Measurements from ENCODE around the gene PCDH8. TPM values are rescaled to one million over a fixed set of nuclear protein-coding genes. Genes with fewer than 3 reads are reported as not detected.
A peak's percentile ranks its signal among the peaks of the same experiment; 100 is the strongest.

Gene PCDH8
- polyA plus RNA-seq, 1 donor from 2014 or later = 2.4 TPM

DNA sequence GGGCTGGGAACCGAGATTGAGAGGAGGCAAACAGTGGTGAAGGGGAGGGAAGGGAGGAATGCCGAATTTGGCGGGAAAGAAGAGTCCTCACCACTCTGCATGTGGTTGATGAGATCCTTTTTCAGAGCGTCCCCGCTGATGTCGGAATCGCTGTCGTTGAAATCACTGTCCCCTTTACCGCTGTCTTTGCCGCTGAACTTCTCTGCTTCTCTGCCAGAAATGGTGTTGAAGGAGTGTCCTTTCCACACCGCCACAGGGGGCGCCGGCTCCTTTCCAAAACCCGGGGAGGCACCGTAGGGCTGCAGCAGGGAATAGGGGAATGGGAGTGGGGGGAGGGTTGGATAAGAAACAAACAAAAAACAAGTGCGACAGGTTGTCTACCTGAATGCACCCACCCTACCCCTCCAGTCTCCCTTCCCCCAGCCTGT is 3.1 kb downstream of the PCDH8 start:
- TF ChIP-seq SMC3 (conservative IDR thresholded peaks at IDR 0.05; ENCODE audit: poor library complexity) (no peak), MXI1 (conservative IDR thresholded peaks at IDR 0.05; ENCODE audit: poor library complexity, severe bottlenecking) (no peak), EZH2 (IDR thresholded peaks at IDR 0.05; ENCODE audit: borderline replicate concordance, insufficient read depth, low read length, poor library complexity, severe bottlenecking) (no peak), POLR2AphosphoS5 (IDR thresholded peaks at IDR 0.05) (no peak), RAD21 (conservative IDR thresholded peaks at IDR 0.05) (no peak), EP300 (conservative IDR thresholded peaks at IDR 0.05; ENCODE audit: poor library complexity, severe bottlenecking) (no peak), TAF1 (IDR thresholded peaks at IDR 0.05; ENCODE audit: low read depth) (no peak)
- TF ChIP-seq, protein P1, sequence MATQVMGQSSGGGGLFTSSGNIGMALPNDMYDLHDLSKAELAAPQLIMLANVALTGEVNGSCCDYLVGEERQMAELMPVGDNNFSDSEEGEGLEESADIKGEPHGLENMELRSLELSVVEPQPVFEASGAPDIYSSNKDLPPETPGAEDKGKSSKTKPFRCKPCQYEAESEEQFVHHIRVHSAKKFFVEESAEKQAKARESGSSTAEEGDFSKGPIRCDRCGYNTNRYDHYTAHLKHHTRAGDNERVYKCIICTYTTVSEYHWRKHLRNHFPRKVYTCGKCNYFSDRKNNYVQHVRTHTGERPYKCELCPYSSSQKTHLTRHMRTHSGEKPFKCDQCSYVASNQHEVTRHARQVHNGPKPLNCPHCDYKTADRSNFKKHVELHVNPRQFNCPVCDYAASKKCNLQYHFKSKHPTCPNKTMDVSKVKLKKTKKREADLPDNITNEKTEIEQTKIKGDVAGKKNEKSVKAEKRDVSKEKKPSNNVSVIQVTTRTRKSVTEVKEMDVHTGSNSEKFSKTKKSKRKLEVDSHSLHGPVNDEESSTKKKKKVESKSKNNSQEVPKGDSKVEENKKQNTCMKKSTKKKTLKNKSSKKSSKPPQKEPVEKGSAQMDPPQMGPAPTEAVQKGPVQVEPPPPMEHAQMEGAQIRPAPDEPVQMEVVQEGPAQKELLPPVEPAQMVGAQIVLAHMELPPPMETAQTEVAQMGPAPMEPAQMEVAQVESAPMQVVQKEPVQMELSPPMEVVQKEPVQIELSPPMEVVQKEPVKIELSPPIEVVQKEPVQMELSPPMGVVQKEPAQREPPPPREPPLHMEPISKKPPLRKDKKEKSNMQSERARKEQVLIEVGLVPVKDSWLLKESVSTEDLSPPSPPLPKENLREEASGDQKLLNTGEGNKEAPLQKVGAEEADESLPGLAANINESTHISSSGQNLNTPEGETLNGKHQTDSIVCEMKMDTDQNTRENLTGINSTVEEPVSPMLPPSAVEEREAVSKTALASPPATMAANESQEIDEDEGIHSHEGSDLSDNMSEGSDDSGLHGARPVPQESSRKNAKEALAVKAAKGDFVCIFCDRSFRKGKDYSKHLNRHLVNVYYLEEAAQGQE (IDR thresholded peaks at IDR 0.05; ENCODE audit: borderline replicate concordance) = no peak
- TF ChIP-seq, protein P2, sequence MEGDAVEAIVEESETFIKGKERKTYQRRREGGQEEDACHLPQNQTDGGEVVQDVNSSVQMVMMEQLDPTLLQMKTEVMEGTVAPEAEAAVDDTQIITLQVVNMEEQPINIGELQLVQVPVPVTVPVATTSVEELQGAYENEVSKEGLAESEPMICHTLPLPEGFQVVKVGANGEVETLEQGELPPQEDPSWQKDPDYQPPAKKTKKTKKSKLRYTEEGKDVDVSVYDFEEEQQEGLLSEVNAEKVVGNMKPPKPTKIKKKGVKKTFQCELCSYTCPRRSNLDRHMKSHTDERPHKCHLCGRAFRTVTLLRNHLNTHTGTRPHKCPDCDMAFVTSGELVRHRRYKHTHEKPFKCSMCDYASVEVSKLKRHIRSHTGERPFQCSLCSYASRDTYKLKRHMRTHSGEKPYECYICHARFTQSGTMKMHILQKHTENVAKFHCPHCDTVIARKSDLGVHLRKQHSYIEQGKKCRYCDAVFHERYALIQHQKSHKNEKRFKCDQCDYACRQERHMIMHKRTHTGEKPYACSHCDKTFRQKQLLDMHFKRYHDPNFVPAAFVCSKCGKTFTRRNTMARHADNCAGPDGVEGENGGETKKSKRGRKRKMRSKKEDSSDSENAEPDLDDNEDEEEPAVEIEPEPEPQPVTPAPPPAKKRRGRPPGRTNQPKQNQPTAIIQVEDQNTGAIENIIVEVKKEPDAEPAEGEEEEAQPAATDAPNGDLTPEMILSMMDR (IDR thresholded peaks at IDR 0.05; ENCODE audit: poor library complexity, severe bottlenecking) = no peak
- Histone ChIP-seq H3K27me3 (ENCODE audit: insufficient read depth, low read depth, low read length) (peaks cover 90% of the 10 kb centered on the region), H3K9me3 (ENCODE audit: low read length) (peaks cover 14% of the 10 kb centered on the region), H3K9me2 (ENCODE audit: insufficient read depth, low read length) (no peaks in the 10 kb centered on the region), H3K36me3 (ENCODE audit: insufficient read depth, low read length) (no peaks in the 10 kb centered on the region), H4K20me1 (ENCODE audit: insufficient read depth) (no peaks in the 10 kb centered on the region), H3F3A (ENCODE audit: insufficient read depth, low read length, poor library complexity, severe bottlenecking) (peaks cover 6% of the 10 kb centered on the region), H3K4me2 (ENCODE audit: low read length) (no peak overlapping the region), H3K79me2 (replicated peaks; ENCODE audit: insufficient read depth, low read length) (no peaks in the 10 kb centered on the region), H3K9ac (ENCODE audit: low read length) (no peak overlapping the region), H3K27ac (ENCODE audit: low read length) (no peak overlapping the region), H2AFZ (ENCODE audit: low read depth, low read length) (no peak overlapping the region), H3K4me3 (ENCODE audit: low read length) (peak overlapping the region; percentile 69)

DNA sequence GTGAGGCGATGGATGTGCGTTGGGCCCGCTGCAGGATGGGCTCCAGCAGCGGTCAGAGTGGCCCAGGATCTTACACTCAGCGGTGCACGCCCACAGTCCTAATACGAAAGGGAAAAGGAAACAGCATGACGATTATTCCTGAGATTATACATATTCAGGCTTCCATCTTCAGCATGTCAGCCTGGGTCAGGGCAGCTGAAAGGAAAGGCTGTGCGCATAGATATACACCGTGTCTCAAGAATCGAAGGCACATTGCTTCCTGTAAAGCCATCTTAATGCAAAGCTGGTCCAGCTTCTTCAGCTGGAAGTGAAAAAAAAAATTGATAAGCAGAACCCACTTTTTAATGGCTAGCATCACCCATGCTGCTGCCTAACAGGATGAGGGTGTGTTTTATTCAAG is 3.6 kb downstream of the PCDH8 start:
- Histone ChIP-seq H3K9ac (ENCODE audit: low read length) (no peak overlapping the region), H3K9me2 (ENCODE audit: insufficient read depth, low read length) (no peaks in the 10 kb centered on the region), H4K20me1 (ENCODE audit: insufficient read depth) (no peaks in the 10 kb centered on the region), H3K27me3 (ENCODE audit: insufficient read depth, low read depth, low read length) (peaks cover 90% of the 10 kb centered on the region), H3K4me3 (ENCODE audit: low read length) (peak overlapping the region; percentile 9), H3K36me3 (ENCODE audit: insufficient read depth, low read length) (no peaks in the 10 kb centered on the region), H3K4me2 (ENCODE audit: low read length) (no peak overlapping the region), H3K9me3 (ENCODE audit: low read length) (peaks cover 14% of the 10 kb centered on the region), H3K79me2 (replicated peaks; ENCODE audit: insufficient read depth, low read length) (no peaks in the 10 kb centered on the region), H2AFZ (ENCODE audit: low read depth, low read length) (no peak overlapping the region), H3K27ac (ENCODE audit: low read length) (no peak overlapping the region), H3F3A (ENCODE audit: insufficient read depth, low read length, poor library complexity, severe bottlenecking) (peaks cover 3% of the 10 kb centered on the region)
- TF ChIP-seq SMC3 (conservative IDR thresholded peaks at IDR 0.05; ENCODE audit: poor library complexity) = no peak
- TF ChIP-seq, protein P2 (IDR thresholded peaks at IDR 0.05; ENCODE audit: poor library complexity, severe bottlenecking) = no peak
- TF ChIP-seq, protein P1 (IDR thresholded peaks at IDR 0.05; ENCODE audit: borderline replicate concordance) = no peak
- TF ChIP-seq EZH2 (IDR thresholded peaks at IDR 0.05; ENCODE audit: borderline replicate concordance, insufficient read depth, low read length, poor library complexity, severe bottlenecking) = no peak
- TF ChIP-seq POLR2AphosphoS5 (IDR thresholded peaks at IDR 0.05) = no peak
- no peak for TF ChIP-seq MXI1 (conservative IDR thresholded peaks at IDR 0.05; ENCODE audit: poor library complexity, severe bottlenecking)
- no peak for TF ChIP-seq EP300 (conservative IDR thresholded peaks at IDR 0.05; ENCODE audit: poor library complexity, severe bottlenecking)
- no peak for TF ChIP-seq RAD21 (conservative IDR thresholded peaks at IDR 0.05)
- TF ChIP-seq TAF1 (IDR thresholded peaks at IDR 0.05; ENCODE audit: low read depth) = no peak

All from neural cell (in vitro differentiated cells).